Measurements from ENCODE around the gene FGF19.

The FGF19 gene

GRCh38 chr11:69656536-69657455 lies 47.0 kb downstream of the FGF19 start:
- no peak for DNase-seq (ENCODE audit: low read depth in 2 of 3, low spot score in 2 of 3)

- no peak for DNase-seq (ENCODE audit: low read depth in 2 of 3, low spot score in 2 of 3)
Observed at GRCh38 chr11:69655479-69656428, 48.1 kb downstream of the FGF19 start.

- DNase-seq (ENCODE audit: low read depth in 2 of 3, low spot score in 2 of 3): no peak
Observed at GRCh38 chr11:69654660-69655478, 49.0 kb downstream of the FGF19 start.

- DNase-seq (ENCODE audit: low read depth in 2 of 3, low spot score in 2 of 3): no peak
Observed at GRCh38 chr11:69654001-69654659, 49.7 kb downstream of the FGF19 start.

GRCh38 chr11:69653406-69653960 lies 50.3 kb downstream of the FGF19 start:
- no peak for DNase-seq (ENCODE audit: low read depth in 2 of 3, low spot score in 2 of 3)

GRCh38 chr11:69652999-69653398 lies 50.8 kb downstream of the FGF19 start:
- DNase-seq (ENCODE audit: low read depth in 2 of 3, low spot score in 2 of 3): no peak

GRCh38 chr11:69651834-69652620 lies 51.8 kb downstream of the FGF19 start:
- DNase-seq (ENCODE audit: low read depth in 2 of 3, low spot score in 2 of 3): no peak

GRCh38 chr11:69650832-69651344 lies 52.9 kb downstream of the FGF19 start:
- no peak for DNase-seq (ENCODE audit: low read depth in 2 of 3, low spot score in 2 of 3)

- no peak for DNase-seq (ENCODE audit: low read depth in 2 of 3, low spot score in 2 of 3)
Observed at GRCh38 chr11:69650081-69650831, 53.6 kb downstream of the FGF19 start.

- no peak for DNase-seq (ENCODE audit: low read depth in 2 of 3, low spot score in 2 of 3)
Observed at GRCh38 chr11:69649576-69649900, 54.3 kb downstream of the FGF19 start.

GRCh38 chr11:69648679-69649575 lies 54.9 kb downstream of the FGF19 start:
- DNase-seq (ENCODE audit: low read depth in 2 of 3, low spot score in 2 of 3): no peak
